Activated CD4-positive, alpha-beta T cell treated with anti-CD3 and anti-CD28 coated beads, Interleukin-2, amount 50 U/mL, for 1 hour (primary cell): Measurements from ENCODE around the gene PLGRKT.
A peak's percentile ranks its signal among the peaks of the same experiment; 100 is the strongest.
"Not testable (repeated sequence)": the region's sequence is repeated elsewhere in the genome, so short reads cannot be mapped to it uniquely, and the experiment has no call there.

ENCODE experiments used
- DNase-seq: peaks from one replicate; pipeline ENCODE4 v3.0.0-alpha.2; 2020

Gene PLGRKT, protein sequence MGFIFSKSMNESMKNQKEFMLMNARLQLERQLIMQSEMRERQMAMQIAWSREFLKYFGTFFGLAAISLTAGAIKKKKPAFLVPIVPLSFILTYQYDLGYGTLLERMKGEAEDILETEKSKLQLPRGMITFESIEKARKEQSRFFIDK

GRCh38 chr9:5437254-5438216 lies at the start of gene PLGRKT:
Gene PLGRKT, minus strand, starts transcription at chr9:5437925. Its CDS starts 5,948 bp downstream, at chr9:5431977.
- peak; percentile 86 for DNase-seq

DNA sequence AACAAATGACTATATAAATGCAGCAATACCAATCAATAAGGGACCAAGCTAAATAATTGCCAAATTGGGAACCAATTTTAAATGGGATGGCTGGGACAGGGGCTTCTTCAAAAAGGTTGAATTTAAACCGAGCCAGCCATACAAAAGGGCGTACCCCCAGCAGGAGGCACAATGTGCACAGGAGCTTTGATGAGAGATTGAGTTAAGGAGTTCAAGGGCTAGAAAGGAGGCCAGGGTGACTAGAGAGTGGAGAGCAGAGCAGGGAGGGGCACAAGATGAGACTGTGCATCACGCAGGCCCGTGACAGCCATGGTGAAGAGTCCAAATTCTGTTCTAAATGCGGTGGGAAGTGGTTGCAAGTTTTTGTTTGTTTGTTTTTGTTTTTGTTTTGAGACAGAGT lies 49.3 kb upstream of the PLGRKT start:
- DNase-seq: no peak

GRCh38 chr9:5485378-5486085 lies 47.8 kb upstream of the PLGRKT start:
- no peak for DNase-seq

GRCh38 chr9:5483306-5483705 lies 45.6 kb upstream of the PLGRKT start:
- no peak for DNase-seq

DNA sequence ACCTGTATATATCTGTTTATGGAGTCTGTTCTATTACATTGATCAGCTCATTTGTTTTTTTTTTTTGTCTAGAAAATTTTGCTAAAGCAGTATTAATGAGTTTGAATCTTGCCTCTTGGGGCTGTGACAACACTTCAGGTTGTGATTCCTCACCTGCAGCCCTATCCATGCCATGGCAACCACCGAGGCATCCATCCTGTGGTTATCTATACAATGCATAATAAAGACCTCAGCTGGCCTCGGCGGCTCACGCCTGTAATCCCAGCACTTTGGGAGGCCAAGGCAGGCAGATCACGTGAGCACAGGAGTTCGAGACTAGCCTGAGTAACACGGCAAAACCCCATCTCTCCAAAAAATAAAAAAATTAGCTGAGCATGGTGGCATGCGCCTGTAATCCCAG lies 44.5 kb upstream of the PLGRKT start:
- no peak for DNase-seq

DNA sequence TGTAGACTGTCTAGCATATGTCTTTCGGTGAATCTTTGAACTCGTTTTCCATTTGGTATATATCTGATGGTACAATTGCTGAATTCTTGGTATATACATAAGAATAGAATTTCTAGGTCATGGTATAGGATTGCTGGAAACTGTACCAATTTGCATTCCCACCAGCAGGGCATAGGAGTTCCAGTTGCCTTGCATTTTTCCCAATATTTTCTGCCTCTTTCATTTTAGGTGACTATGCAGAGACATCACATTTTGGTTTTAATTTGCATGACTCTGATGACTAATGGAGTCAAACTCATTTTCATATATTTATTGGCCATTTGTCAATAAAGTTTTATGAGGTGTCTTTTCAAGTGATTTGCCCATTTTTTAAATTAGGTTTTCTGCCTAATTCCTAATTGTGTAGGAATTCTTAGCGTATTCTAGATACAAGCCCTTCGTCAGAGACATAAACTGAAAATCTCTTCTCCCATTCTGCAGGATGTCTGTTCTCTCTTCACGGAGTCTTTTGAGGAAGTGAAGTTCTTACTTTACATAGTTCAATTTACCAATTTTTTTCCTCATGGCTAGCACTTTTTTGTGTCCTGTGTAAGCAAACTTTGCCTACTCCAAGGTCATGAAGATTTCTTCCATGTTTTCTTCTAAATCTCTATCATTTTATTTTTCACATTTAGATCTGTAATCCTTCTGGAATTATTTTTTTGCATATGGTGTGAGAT lies 43.8 kb upstream of the PLGRKT start:
- no peak for DNase-seq

DNA sequence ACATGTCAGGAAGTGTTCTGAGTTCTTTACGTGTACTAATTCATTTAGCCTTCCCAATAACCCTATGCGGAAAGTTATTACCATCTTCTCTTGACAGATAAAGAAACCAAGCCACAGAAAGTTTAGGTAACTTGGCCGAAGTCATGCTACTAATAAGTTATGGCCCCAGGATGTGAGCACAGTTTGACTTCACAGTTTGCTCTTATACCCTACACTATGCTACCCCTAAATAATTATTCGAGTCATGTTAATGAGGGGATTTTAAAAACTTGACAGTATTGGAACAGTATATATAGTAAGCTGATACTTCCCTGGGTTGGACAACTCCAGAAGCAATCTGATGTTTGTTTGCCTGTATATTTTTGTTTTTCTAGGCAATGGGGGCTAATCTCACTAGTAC lies 43.2 kb upstream of the PLGRKT start:
- DNase-seq: no peak

DNA sequence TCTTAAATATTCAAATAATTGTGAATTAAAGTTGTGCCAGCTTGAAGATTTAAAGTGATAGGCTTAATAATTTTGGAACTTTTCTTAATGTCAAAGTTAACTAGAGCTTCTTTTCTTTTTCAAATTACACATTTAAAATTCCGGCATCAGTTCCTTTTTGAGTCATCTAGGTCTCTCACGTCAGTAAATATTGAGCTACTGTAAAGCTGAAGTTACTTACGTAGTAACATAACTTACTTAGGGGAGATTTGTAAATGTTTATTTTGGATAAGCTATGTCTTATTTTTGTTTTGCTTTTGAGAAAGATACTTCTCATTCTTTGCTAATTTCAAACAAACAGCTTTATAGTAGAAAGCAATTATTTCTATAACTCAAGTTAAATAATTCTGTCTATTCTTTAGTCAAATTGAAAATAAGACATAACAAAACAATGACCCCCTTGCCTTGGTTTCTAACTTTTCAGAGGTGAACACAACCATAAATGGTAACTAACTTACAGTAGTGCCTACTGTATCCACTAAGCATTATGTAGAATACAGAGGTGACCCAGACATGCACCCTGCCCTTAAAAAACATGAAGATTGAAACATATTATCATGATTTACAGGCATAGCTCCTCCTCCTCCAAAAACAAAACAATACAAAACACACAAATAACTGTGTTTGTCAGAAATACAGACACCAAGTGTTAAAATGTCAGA lies 42.4 kb upstream of the PLGRKT start:
- DNase-seq: no peak

DNA sequence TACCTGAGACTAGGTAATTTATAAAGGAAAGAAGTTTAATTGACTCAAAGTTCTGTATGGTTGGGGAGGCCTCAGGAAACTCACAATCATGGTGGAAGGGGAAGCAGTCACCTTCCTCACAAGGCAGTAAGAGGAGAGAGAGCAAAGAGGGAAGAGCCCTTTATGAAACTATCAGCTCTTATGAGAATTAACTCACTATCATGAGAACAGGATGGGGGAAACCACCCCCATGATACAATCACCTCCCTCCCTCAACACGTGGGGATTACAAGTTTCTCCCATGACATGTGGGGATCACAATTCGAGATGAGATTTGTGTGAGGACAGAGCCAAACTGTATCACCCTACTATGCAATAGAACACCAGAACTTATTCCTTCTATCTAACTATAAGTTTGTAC lies 40.5 kb upstream of the PLGRKT start:
- DNase-seq: no peak

DNA sequence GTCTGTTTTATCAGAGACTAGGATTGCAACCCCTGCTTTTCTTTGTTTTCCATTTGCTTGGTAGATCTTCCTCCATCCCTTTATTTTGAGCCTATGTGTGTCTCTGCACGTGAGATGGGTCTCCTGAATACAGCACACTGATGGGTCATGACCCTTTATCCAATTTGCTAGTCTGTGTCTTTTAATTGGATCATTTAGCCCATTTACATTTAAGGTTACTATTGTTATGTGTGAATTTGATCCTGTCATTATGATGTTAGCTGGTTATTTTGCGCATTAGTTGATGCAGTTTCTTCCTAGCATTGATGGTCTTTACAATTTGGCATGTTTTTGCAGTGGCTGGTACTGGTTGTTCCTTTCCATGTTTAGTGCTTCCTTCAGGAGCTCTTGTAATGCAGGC lies 37.9 kb upstream of the PLGRKT start:
- DNase-seq: not testable (repeated sequence)

DNA sequence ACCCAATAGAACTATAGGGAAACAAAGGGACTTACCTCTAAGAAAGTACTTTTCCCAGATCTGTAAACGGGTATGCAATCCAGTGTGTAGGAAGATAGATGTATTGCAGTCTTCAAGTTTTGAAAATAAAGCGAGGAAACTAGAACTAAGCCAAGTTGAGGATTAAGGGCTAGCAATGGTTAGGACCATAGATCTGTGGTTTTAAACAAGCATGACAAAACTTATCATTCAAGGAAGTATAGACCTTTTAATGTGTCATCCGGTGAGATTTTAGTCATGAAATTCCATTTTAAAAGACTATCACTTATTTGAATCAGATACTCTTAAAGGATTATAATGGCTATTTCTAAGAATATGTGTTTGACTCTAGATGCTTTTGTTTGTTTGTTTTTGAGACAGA lies 33.1 kb upstream of the PLGRKT start:
- DNase-seq: no peak

GRCh38 chr9:5470122-5470521 lies 32.4 kb upstream of the PLGRKT start:
- no peak for DNase-seq

GRCh38 chr9:5468850-5469249 lies 31.1 kb upstream of the PLGRKT start:
- DNase-seq: no peak

- DNase-seq: no peak
Measured at GRCh38 chr9:5466766-5467165, 29.0 kb upstream of the PLGRKT start.

DNA sequence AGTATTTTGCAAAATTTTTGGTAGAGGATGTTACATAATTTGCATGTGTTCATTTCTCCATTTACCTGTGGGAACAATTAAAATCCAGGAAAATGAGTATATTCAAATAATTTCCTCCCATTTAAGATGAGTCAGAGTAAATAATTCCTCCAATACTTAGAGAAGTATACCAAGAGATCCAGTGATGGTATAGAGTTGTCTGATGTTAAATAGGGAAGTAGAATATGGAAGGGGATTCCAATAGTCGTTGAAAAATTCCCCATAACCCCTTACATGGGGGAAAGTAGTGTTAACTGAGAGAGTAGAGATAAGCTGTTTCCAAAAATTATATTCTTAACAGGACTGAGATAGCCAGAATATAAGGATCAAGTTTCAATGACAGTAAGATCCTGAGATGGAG lies 28.3 kb upstream of the PLGRKT start:
- DNase-seq: no peak

GRCh38 chr9:5464831-5465330 lies 27.2 kb upstream of the PLGRKT start:
- not testable (repeated sequence) for DNase-seq

GRCh38 chr9:5460157-5460556 lies 22.4 kb upstream of the PLGRKT start:
- DNase-seq: no peak

DNA sequence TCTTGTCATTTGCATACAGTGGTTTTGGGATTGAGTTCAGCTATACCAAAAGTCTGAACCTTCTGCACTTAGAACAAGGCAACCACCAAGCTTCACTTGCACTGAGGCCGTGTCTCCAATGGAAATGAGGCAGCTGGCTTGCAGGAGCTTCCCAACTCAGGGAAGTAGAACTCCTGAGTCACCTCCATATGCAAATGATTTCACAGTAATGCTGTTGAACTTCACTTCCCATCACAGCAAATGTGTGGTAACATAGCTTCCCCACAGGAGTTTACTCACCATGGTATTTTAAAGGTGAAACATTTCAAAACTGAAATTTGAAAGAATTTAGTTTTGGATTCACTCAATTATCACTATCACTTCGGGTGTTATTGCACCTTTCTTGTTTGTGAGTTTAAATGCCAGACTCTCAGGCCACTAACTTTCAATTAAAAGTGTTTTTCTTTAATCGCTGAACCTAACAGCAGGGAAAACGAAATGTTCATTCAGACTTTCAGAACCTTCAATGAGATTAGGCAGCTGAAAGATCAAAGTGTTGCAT lies 21.6 kb upstream of the PLGRKT start:
- DNase-seq: no peak

GRCh38 chr9:5455181-5455580 lies 17.5 kb upstream of the PLGRKT start:
- no peak for DNase-seq

GRCh38 chr9:5453673-5454072 lies 15.9 kb upstream of the PLGRKT start:
- DNase-seq: no peak

DNA sequence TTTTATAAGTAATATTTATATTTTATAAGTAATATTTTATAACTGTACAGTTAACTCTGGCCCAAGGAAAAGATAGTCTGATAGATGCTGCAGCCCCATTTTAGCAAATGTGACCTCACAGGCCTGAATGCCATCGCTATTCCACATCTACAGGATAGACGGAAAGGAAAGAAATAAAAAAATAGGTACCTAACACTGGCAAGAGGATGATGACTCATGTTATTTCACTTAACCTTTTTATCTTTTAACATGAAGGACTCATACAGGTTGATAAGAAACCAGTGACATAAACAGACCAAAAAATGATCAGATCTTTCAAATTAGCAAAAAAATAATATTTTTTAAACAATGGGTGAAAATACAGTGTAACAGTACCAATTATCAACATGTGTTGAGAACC lies 15.3 kb upstream of the PLGRKT start:
- DNase-seq: no peak

DNA sequence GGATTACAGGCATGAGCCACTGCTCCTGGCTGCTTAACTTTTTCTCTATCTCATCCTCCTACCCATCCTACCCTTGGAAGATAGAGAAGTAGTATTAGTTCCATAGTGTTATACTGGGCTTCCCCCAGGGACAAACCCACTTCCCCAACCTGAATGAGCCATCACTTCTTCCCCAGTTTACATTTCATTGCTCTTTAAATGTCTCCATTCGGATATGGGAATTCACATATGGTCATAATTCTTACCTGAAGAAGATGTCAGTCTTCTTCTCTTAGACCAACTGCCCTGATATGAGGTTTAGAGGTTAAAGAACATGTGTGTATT lies 14.5 kb upstream of the PLGRKT start:
- DNase-seq: no peak
